ENCODE results near the gene MARCHF2.

Gene MARCHF2

DNA sequence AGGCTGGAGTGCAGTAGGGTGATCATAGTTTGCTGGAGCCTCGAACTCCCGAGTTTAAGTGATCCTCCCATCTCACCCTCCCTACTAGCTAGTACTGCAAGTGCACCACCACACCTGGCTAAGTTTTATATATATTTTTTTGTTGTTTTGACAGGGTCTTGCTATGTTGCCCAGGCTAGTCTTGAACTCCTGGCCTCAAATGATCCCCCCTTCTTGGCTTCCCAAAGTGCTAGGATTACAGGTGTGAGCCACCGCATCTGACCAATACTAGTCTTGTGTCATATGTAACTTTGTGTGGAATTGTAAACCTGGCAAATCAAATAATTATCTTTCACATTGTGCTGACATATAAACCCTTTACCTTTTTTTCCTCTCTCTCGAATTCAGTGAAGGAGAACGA lies 41.9 kb downstream of the MARCHF2 start:
- no peak for DNase-seq

DNA sequence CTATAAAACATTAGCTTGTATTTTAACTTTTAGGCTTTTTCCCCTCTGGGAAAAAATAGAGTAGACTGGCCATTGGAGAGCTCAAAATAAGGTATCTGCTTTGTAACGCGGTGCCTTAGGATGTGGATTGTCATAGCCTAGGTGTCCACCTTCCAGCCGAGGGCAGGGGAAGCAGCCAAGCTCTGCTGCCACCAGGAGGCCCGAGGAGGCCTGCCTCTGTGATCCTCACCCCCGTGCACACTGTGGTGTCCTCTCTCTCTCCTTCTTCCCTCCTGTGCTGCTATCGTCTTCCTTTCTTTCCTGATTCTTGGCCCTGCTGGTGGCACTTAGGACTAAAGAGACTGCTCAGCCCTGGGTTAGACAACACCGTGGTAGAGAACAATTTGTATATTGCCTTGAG lies 43.0 kb downstream of the MARCHF2 start:
- DNase-seq, result no peak

DNA sequence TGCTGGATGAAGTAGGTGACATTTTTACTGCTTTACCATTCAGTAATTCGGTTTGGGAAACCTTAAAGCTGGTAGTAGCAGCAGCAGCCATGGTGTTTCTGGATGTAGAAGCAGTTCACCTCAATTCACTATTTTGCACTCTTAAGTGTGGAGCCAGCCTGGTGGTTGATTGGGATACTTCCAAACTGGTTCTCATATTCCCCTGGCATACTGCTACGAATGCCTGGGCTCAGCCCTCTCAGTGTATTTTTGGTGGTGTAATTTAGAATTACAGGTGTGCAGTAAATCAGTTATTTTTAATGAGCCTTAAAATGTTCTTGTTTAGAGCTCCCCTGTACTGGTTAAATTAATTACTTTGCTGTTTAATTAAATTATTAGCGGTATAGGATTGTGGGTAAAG lies 44.1 kb downstream of the MARCHF2 start:
- DNase-seq, result no peak

DNA sequence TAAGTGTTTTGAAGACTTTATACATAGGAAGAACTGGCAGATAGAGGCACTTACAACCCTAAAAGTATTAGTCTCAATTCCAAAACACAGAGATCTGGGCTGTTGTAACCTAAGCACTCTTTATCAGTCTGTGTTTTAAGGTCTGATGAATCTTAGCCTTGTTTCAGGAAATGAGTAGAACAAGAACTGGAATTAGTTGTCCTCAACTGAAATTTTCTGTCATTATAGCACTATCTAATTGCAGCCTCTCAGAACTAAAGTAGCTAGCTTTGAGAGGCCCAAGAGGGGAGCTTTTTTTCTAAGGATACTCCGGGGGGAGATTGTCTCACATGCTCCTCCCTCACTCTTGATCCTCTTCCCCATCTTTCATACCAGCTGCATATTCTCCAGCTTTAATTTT lies 44.7 kb downstream of the MARCHF2 start:
- DNase-seq, result no peak

DNA sequence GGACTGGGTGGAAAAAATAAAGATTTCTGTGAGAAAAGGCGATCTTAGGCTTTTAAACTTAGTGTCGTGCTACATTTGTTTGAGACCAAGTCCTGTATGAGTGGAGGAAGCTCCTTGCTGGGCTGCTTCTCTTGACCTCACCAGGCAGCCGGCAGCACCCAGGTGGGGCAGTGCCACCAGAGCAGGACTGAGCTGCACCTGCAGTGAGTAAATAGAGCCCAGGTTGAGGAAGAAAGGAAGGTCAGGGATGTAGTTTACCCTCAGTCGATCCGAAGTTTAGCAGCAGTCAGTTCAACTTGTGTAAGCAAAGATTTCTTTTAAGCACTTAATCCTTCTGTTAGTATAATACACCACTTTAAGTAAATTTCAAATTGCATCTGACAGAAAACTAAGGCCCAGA lies 45.3 kb downstream of the MARCHF2 start:
- DNase-seq, result no peak

DNA sequence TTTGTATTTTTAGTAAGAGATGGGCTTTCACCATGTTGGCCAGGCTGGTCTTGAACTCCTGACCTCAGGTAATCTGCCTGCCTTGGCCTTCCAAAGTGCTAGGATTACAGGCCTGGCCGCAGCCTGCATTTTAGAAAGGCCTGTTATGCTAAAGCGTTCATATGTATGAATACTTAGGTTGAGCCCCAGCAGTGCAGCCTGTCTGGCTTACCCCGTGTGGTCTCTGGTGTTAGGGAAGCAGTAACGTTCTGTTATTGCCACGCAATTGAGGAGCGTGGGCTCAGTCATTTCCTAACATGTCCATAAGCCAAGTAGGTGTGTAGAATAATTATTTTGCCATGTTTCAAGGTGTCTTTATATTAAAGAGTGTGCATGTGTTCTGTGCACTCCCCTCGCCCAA lies 46.0 kb downstream of the MARCHF2 start:
- no peak for DNase-seq

DNA sequence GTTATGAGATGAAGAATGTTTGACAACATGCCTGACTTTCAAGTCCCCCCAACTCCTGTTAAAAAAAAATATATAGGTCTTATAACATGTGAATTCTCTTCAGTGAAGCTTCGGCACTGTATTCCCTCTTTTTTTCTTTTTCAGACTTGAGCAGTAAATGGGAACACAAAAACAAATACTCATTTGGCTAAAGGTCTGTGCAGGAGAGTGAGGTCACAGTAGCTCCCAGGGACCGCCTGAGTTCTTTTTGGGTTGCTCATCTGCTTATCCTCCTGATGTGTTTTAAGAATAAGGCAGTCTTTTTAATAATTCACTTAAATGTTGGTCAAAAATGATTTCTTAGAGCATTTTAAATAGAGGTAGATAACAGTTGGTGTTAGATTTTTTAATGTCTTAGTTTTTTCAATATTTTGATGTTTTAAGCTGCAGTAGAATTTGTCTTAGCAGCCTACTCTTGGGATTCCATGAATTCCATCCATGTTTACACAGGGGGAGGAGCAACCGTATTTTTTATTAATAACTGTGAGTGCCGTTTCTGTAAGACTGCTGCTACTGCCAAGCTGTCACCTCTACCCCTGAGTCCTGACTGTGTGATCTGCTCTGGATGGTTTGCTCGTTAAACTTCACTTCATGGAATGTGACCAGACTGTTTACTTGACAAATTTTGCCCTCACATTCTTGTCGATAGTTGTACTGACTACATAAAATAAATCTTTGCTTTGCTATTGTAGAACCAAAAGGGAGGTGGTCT lies 46.6 kb downstream of the MARCHF2 start:
- no peak for DNase-seq

DNA sequence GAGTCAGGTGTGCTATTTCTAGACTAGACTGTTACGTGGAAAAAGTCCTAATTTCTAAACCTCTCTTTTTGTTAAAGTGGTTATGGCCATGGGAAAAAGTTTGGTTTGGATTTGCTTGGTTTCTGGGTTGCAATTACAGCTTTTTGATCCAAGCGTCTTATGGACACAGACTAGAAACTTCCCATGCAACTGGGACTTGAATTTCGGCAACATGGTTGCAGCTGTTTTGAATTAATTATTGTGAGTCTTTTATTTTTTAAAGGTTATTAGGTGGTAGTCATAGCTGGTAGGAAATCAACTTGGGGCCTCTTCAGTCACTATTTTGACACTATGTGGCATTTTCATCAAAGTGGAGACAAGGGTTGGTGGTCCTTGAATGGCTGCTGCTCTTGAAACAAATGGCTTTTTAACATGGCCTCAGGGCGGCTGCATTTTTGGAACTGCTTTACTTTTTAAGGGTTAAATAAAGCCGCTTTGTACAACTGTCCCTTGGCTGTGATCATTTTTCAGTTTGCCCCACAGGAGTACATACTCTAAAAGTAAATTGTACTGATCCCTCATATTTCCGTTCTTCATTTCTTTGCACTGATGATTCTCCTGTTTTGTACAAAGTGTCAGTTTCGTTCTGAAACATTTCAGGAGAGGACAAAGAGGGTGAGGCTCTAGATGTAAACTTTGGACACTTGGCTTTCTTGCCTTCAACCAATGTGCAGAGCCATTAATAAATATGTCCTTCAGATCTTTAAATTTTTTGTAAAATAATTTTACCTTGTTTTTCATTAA lies 47.6 kb downstream of the MARCHF2 start:
- DNase-seq, result no peak

DNA sequence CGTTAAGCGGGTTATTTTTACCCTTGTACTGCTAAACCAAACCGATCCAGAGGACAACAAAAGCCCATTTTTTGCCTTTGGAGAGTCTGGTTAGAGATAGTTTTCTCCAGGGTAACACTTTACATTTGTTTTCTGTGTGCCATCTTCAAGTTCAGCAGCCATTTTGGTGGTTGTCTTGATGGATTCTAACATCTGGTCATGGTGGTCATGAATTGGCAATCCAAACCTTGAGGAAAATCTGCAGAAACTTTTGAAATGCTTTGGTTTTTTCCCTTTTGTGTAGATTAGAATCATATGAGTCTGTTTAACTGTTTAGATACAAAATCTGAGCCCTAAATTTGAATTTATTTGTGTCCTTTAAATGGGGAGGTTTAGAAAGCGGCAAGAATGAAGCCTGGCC lies 48.3 kb downstream of the MARCHF2 start:
- DNase-seq, result no peak

DNA sequence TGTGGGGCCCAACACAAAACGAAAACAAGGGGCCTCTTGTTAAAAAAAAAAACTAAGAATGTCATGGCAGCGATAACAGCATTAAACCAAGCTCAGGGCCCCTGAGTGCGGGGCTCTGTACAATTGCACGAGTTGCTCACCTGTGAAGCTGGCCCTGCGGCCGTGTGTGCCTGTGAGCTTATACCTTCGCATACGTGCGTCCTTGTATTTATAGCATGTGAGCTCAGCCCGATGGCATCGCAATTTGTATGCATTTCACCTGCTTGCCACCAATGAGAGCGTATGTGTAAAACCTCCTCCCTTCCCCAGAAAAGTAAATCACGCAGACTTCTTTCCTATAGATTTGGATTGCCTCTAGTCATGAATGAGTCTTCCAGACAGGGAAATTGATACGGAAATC lies 48.8 kb downstream of the MARCHF2 start:
- DNase-seq, result no peak

DNA sequence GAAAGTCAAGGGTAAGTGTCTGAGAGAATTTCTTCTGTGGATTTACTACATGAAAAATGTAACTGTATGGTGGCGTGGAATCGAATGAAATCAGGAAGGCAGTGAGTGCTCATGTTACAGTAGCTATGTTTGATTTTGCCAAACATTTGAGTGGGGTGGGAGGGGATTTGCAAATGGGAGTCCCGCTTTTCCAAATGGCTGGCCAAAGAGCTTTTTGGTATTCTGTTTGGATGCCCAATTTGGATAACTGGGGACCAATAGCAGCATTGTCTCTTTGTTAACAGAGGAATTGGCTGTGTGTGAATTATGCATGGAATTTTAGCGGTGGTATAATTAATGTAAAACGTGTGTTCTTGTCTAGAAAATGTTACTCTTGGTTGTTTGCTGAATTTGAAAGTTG lies 49.5 kb downstream of the MARCHF2 start:
- no peak for DNase-seq

DNA sequence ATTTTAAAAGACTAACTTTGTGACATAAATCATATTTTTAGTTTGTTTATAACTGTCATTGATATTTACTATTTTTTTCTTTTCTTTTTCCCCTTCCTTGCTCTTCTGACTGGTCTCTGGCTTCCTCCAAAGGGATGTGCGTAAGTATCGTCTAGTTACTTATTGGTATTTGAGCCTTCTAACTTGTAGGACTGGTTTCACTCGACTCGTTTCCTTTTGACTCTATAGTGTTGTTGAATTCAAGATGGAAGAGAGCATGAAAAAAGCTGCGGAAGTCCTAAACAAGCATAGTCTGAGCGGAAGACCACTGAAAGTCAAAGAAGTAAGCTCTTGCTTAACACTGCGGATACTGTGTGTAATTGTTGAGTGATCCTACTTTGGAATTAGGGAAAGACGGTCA lies 50.3 kb downstream of the MARCHF2 start:
- DNase-seq, result no peak

DNA sequence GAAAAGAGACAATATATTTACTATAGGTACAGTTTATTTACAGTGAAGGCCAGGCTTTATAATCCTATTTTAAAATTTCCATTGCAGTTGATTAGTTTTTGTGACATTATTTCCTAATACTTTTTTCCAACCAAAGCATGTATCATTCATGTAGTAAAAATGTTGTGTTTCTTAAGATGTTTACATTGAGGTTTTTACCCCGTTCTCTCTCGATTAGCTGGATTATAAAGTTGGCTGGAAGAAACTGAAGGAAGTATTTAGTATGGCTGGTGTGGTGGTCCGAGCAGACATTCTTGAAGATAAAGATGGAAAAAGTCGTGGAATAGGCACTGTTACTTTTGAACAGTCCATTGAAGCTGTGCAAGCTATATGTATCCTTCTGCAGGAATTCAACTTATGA lies 52.9 kb downstream of the MARCHF2 start:
- DNase-seq, result no peak

DNA sequence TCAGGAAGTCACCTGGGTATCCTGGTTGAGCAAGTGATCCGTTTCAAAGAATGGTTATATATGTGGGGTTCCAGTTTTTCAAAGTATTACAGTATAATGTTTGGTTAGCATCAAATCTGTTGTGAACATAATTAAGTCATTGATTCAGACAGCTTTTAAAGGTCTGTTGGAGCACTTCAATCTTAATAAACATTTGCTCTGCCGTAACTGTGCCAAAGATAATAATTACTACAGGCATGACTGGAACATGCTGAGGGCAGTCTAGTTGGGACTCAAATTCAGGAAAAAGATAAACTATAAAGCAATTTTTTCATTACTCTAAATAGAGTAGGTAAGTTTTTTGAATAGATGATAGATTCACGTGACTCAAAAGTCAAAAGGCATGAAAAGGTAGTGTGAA lies 55.0 kb downstream of the MARCHF2 start:
- DNase-seq, result no peak

DNA sequence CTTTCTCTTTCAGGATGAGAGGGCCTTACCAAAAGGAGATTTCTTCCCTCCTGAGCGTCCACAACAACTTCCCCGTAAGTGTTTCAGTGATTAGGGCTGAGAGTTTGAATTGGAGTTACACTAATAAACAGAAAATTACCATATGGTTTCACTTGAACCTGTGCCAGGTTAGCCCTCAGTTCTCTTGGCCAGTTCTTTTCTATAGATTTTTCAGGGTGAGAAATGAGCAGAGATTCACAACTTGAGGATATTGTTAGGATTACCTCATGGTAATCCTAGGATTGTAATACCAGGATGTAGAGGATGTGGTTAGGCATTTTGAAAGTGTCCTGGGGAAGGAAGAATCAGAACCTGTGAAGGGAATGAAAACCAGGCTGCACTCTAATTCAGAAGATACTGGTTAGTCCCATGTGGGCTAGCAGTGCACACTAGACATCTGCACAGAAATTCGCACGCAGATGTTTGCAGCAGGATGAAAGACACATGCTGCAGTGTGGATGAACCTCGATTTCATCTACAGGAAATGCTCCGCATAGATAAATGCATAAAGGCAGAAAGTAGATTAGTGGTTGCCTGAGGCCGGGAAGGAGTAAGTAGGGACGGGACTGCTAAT lies 55.8 kb downstream of the MARCHF2 start:
- DNase-seq, result no peak

DNA sequence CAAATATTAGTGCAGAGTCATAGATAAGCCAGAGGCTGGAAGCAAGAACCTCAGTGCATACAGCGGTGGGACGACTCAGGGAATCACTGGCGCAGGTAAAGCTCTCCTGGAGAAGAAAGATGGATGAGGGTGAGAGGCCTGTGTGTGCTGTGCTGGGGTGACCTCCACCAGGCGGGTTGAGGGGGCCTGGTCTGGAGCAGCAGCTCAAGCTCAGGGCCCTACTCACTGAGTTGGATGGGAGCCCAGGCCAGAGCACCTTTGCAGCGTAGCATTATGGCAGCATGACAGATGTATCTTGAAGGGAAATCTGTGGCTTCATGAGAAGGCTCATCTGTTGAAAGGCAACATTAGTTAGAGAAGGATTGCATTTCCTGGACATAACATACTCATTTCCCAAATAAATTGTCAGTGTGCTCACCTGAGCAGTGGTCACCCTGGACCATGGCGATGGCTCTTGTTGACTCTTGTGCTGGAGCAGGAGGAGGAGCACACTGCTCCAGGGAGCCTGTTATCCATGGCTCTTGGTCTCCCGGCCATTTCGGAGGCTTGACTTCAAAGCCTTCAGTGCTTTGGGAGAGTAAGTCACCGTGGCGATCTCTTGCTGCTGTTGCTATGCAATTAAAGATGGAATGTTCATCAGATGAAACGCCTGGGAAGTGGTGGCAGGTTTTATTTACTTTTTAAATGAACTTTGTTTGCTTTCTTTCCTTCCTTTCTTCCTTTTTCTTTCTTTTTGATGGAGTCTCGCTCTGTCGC lies 56.7 kb downstream of the MARCHF2 start:
- no peak for DNase-seq

DNA sequence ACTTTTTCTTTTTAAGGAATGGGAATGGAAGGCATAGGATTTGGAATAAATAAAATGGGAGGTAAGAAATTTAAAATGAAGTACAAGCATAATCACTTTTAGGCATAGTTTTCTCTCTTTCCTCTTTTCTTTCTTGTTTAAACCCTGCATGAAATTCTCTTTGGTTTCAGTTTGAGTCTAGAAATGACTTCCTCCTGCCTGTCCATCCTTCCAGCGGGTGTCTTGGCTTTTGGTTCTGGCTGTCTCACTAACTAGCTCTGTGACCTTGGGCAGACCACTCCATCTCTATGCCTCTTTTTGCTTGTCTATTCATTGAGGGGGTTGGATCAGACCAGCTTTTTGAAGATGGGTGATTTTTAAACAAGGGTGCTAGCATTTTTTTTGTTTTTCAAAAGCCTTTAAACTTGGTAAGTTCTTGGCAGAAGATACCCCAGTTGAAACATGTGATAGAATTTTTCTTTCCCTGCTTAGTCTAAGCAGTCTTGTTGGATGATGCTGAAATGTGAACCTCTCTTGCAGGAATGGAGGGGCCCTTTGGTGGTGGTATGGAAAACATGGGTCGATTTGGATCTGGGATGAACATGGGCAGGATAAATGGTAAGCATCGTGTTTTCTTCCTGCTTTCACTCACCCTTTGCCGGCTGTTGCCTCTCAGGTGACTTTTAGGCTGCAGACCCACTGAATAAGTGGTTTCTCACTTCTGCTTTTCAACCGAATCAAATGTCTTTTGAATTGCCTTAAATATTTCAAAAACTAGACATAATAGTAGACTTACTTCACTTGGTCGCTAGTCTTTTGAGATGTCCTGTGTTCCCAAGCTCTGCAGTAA lies 60.8 kb downstream of the MARCHF2 start:
- no peak for DNase-seq

DNA sequence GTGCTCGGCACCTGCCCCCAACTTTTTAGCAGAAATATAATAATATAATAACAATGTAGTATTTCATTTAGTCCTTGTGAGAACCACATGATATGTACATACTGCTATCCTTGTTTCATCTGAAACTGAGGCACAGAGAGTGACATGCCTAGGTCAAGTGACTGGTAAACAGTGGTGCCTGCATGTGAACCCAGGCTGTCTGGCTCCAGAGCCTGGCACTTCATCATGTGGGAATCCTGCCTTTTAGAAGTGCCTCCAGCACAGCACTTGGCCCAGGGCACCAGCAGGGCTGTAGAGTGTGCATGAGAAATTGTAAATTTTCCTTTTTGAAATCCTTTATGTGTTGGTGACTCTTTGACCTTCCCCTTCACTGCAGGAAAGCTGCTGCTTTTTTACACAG lies 61.9 kb downstream of the MARCHF2 start:
- DNase-seq, result no peak

DNA sequence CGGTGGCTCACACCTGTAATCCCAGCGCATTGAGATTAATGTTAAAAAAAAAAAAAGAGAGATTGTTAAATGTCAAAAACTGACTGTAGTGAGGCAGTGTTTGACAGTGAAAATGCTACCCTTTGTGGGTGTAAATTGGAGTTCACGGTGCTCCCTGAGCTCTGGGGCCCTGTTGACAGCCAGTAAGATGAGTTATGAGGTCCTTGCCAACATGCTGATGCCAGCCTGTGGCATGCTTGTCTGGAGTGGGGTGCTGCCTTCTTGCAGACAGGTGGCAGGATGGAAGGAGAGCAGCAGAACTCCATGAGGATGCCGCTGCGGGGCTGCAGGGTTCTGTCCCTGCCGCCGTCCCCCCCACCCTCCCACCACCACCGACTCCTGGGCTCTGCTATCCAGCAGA lies 63.4 kb downstream of the MARCHF2 start:
- no peak for DNase-seq

DNA sequence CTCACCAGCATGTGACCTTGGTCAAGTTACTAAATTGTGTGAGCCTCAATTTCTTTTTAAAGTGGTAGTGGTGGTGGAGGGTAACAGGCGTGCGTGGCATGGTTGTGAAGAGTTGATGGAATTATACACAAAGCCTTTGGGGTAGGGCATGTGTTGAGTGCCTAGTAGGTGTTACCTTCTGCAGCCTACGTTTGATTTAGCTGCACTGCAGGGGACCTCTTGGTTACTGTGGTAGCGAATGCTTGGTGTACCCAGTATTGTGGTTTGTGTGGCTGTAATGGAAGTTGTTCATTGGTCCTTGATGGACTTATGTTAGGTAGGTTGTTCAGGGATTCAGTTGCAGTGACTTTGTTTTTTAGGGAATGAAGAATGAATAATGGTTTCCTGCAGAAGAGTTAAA lies 64.8 kb downstream of the MARCHF2 start:
- DNase-seq, result no peak

DNA sequence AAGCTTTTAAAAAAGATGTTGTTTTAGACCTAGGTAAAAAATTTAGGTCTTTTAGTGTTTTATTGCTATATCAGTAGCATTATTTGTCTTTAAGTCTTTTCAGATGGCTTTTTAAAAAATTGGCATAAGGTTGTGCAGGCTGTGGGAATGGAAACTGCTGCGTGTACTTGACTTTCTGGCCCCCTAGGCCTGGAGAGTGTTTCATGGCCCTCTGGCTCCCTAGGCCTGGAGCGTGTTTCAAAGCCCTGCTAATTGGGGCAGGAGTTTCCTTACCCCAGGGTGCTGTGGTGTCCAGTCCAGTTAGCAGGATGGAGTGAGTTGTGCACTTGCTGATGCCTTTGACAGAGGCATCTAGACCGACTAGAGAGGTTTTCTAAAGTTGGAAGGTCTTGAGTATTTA lies 65.5 kb downstream of the MARCHF2 start:
- DNase-seq, result no peak

DNA sequence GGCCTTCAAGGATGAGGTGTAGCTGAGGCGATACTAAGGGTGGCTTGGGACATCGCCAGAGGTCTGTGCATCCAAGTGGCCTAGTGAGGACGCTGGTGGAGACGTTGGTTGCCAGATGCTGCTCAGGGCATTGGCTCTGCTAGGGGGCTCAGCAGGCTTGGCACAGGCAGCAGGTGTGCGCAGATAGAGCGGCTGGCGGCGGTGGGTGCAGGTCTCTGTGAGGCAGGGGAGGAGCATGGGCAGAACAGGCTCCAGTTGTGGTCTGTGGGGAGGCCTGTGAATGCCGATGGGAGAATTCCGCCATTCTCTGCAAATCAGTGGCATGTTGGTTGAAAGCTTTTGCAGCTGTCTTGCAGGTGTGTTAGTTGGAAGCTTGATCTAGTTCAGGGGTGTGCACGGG lies 68.1 kb downstream of the MARCHF2 start:
- no peak for DNase-seq

DNA sequence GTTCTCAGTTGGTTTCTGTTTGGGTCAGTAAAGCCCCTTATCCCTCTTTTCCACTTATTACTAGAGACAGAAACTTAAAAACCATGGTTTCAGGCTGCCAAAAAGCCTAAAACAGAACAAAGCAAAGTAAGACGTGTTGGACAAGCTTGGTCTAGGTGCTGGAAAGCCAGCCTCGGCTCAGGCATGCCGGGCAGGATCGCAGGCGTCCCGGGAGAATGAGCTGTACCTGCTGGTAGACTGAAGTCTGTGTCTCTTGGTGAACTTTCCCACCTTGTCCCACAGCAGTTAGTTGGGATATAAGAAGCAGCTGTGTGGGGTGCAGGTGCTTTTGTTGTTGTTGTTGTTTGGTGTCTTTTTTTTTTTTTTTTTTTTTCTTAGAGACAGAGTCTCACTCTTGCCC lies 68.5 kb downstream of the MARCHF2 start:
- no peak for DNase-seq
